ENCODE results near the gene IFITM5.

- no peak for TF ChIP-seq POLR2AphosphoS5 (IDR thresholded peaks at IDR 0.05; ENCODE audit: low read depth, low read length)
- TF ChIP-seq REST (IDR thresholded peaks at IDR 0.05; ENCODE audit: insufficient read depth in 1 of 2, low read depth in 2 of 2, low read length in 2 of 2) = no peak
- no peak for TF ChIP-seq TAF1 (IDR thresholded peaks at IDR 0.05; ENCODE audit: borderline replicate concordance, insufficient read depth, low read length)
Observed at GRCh38 chr11:291281-292210, 7.8 kb downstream of the IFITM5 start.

All from PFSK-1 (cell line).